Pulmonary artery endothelial cell (primary cell): ENCODE data around the gene KIF18B. TPM values are rescaled to one million over a fixed set of nuclear protein-coding genes. Genes with fewer than 3 reads are reported as not detected.

Experiments
- DNase-seq: peaks from one replicate; pipeline ENCODE4 v3.0.0-alpha.2; 2011; ENCODE audit warnings: low read depth, low spot score
- total RNA-seq: library from RNA; depleted of rRNA; stranded (reverse); fragments of >200 nt; gene quantifications from 2 replicates; pipeline ENCODE4 v1.2.3, GENCODE V29; 2014

Gene KIF18B
- total RNA-seq, 1 donor from 2014 or later = 3.4 TPM

DNA sequence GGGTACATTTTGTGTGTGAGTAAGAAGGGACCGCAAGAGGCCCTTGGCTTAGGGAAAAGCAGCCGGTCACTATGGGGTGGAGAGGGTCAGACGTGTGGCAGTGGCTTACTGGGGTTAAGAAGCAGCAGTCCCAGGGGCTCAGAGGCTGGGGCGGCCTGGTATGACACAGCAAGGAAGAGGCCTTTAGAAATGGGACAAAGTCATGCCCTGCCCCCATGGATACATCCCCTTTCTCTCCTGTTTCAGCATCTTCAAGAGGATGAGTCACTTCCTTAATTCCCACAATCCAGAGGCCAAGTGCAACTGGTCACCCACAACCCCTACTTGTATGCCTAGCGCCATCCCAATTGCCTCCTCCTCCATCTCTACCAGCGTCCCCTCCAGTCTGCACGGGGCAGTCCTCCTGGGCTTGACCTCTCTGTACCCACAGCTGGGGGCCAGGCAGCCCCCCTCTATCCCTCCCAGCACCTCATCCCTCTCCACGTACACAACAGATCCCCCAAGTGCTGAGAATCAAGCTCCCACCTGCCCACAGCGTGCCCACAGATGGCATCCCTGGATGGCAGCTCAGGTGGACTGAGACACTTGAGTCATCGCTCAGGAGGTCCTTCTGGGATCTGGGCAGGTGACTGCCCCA is 41.4 kb downstream of the KIF18B start:
- DNase-seq = peak; percentile 63

DNA sequence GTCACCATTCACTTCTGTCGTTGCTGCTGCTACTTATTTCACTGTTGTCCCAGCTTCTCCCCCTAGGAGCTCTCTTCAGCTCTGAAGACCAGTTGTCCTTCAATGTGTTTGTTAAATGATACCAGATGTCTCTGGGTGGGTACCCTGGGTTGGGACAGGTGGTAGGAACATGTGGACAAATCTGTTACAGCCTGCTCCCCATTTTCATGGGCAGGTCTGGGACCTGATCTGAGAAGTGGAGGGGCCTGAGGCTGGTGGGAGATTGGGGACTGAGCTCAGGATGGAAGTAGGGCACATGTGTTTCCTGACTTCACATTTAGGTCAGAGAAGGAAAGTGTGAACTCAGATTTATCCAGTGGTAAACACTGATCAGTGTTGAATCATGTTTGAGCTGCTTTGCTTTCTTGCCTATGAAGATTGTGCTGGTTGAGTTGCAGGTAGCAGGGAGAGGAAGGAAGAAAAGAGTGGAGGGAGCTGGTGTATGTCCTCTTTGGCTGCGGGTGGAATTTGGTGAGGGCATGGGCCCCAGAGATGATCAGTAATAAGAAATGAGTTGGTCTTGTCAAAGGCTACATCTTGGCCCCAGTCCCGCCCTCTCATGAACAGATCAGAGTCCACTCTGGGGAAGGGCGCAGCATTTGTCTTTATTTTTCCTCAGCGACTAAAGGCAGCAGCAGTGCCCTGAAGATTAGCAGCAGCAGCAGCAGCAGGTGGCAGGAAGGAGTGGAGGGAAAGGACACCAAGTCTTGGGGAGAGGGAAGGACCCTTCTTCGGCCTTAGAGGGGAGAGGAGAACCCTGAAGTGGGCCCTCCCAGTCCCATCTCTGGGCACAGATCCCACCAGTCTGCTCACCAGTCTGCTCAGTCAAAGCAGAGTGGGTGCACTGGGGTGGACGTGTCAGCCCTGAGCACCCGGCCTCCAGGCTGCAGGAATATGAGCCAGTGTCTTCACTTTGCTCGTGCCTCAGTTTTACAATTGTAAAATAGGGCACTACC is 42.3 kb downstream of the KIF18B start:
- DNase-seq = no peak

DNA sequence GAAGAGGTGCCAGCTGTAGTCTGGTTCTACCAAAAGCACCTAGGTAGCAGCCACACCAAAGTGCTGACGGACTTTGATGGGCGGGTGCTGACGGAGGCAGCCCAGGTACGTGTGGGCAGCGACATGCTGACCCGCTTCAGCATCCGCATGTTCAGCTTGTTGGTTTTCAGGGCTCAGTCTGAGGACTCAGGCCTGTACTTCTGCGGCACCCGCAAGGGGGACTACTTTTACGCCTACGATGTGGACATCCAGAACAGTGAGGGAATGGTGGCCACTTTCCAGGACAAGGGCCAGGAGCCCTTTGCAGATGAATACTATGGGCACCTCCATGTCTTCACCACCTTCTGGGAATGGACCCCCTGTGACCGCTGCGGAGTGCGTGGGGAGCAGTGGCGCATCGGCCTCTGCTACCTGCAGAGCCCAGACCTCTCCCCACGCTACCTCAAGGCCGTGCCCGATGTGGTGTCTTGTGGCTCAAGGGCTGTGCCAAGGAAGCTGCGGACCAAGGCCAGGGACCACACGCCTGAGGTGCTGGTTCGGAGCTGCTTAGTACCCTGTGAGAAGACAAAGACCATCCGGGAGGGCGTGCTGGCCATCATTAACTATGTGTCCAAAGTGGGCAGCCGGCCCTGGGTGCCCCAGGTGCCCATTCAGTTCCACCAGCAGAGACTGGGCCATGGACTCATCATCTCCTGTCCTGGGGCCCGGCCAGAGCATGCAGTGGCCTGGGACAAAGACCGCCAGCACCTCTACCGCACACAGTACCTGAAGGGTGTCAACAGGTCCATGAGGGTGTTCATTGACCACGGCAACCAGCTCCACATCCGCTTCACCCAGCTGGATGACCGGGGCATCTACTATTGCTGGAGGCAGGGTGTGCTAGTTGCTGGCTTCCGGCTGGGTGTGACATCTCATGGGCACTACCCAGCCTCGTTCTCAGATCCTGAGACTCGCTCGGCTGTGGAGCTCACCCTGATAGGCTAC is 43.3 kb downstream of the KIF18B start:
- DNase-seq = no peak

DNA sequence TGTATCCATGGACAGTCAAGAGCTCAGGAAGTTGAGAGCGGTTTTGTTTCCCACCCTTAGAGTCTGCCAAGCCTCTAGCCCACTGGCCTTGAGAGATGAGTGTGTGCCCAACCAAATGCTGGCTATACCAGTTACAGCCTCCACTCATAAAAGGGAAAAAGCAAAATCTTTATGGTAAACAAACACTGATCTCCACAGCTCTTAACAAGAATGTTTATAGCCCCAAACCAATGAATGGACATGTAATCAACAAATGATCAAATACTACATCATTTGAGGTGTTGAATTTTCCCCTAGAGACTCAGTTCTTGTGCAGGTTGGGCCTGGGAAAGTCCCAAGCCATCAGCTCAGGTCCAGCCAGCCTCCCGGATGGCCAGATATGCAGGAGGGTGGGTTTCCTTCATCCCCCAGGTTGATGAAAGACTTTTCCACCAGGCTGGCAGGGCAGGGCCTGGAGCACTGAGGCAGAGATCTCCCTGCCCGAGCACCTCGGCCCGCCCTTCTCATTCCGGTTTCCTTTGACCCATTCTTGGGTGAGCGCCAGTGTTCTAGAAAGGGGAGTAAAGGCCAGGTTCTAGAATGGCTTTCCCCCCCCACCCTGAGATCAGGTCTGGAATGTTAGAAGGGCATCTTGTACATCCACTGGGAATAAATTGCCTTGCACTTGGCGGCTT is 44.4 kb downstream of the KIF18B start:
- no peak for DNase-seq

DNA sequence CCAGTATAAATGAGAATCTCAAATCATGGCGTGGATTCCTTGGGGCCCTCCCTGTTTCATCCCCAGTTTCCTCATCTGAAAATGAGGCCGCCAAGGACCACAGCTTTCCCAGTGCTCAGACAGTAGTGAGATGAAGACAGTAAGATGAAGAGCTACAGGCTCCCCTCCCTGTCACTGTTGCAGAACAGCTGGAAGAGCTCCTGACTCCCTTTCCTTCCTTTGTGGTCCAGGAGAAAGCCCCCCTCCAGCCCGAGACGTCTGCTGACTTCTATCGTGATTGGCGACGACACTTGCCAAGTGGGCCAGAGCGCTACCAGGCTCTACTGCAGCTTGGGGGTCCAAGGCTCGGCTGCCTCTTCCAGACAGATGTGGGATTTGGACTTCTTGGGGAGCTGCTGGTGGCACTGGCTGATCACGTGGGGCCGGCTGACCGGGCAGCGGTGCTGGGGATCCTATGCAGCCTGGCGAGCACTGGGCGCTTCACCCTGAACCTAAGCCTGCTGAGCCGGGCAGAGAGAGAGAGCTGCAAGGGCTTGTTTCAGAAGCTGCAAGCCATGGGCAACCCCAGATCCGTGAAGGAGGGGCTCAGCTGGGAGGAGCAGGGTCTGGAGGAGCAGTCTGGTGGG is 45.3 kb downstream of the KIF18B start:
- DNase-seq = no peak

DNA sequence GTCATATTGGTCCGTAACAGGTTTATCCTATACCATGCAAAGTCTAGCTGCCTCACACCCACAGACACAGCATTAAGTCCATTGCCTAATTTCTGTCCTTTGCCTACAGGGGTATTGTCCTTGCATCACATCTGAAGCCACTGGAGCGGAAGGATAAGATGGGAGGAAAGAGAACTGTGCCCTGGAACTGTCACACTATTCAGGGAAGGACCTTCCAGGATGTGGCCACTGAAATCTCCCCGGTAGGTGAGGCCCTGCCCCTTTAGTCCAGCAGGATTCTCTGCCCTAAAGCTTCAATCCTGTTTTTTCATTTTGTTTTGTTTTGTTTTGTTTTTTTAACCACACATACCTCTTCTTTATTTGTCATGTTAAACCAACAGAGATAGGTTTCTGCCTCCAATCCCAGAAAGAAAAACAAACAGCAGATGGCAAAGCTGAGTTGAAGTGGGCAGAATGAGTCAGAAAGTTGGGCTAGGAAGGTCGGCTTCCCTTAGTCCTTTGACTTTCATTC is 46.1 kb downstream of the KIF18B start:
- no peak for DNase-seq

DNA sequence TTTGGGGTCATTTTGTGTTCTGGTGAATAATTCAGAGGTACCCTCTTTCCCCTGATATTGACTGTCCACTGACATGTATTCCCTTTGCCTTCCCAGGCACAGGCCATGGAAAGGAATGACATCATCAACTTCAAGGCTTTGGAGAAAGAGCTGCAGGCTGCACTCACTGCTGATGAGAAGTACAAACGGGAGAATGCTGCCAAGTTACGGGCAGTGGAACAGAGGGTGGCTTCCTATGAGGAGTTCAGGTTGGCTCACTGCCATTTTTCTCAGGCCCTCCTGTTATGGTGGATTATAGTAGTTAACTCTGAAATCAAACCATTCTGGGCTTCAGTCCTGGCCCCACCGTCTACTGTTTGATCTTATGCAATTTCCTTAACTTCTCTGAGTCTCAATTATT is 46.7 kb downstream of the KIF18B start:
- DNase-seq = peak; percentile 95

DNA sequence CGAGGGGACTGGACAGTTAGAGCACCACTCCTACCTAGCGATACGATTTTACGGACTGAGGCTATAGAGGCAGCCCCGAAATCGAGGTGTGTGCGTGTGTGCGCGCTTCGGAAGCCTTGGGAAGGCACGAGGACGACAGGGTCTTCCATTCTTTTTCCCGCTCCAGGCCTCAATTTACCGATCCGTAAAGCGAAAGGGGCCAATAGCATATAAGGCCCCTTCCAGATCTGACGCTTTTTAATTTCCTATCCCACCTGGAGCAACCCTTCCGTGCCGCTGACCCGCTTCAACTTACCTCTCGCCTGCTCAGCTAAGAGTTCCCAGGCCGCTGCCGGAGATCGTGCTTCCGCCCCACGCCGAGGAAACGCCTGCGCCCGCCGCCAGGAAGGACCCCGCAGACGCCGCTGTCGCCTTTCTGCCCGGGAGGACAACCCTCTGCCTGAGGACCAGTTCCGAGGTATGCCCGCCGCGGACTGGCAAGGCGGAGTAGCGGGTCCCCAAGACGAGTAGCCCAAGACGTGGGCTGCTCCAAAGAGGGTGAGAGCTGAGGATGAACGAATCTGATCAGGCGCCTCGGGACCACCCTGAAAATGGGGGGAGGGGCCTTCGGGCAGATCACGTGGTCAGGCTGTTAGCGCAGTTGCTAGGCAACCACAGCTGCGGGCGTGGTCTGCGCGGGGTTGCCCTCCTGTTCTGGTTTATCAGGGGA is 48.3 kb downstream of the KIF18B start, which contains the start of gene EFTUD2:
EFTUD2 (minus strand) TSS at position 372 of the 709 bp plus-strand sequence. CDS start 4,924 bp downstream, outside the sequence.
- peak; percentile 66 for DNase-seq

DNA sequence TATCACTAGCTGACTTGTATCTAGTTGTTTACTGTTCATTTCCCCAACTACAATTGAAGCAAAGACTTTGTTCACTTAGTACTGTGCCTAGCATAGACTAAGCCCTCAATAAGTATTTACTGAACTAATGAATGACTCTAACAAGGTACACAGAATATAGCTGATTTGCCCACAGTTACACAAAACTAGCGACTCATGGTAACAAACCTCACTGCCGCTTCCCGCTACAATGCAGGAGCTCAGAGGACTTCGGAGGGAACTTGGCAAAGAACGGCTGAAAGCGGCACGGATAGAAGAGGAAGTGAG is 48.9 kb downstream of the KIF18B start:
- no peak for DNase-seq

DNA sequence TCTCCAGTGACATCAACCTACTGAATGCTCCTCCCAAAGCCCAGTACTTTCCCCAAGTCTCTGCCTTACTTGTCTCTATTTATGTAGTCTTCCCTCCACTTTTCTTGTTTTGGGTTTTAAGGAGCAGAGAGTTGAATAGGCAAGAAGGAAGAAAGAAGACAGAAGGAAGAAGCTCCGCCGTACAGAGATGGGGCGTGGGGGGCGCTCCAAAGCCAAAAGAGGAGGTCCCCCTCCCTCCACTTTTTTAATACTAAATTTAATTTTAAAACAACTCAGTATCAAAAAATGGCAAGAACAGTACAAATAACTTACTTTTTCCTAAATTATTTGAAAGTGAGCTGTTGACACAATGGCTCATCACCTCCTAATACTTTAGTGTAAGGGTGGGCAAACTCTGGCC is 52.9 kb downstream of the KIF18B start:
- no peak for DNase-seq

DNA sequence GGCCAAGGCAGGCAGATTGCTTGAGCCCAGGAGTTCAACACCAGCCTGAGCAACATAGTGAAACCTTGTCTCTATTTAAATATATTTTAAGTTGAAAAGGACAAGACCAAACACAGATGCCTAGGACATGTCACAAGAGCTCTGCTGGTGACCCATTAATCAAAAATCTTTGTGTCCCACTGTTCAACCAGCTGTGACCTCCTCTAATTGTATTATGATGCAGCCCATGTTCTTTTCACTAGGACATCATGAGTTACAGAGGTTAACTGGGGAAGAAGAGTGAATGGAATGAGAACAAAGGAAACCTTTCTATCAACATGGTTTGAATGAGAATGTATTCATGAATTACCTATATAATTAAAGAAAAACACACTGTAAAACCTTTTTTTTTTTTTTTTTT is 55.3 kb downstream of the KIF18B start:
- DNase-seq = no peak

DNA sequence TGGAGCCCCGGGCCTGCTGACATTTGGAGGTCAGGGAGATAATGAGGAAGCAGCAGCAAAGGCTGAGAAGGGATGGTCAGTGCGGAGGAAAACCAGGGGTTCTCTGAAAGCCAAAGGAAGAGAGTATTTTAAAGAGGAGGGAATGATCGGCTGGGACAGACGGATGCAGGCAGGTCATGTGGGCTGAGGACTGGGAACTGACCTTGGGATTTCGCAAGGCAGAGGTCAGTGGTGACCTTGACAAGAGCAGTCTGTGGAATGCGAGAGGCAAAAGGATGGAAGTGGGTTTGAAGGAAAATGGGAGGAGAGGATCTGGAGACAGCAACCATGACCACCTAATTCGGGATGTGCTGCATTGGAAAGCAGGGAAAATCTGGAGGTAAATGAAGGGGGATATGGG is 58.6 kb downstream of the KIF18B start:
- no peak for DNase-seq

DNA sequence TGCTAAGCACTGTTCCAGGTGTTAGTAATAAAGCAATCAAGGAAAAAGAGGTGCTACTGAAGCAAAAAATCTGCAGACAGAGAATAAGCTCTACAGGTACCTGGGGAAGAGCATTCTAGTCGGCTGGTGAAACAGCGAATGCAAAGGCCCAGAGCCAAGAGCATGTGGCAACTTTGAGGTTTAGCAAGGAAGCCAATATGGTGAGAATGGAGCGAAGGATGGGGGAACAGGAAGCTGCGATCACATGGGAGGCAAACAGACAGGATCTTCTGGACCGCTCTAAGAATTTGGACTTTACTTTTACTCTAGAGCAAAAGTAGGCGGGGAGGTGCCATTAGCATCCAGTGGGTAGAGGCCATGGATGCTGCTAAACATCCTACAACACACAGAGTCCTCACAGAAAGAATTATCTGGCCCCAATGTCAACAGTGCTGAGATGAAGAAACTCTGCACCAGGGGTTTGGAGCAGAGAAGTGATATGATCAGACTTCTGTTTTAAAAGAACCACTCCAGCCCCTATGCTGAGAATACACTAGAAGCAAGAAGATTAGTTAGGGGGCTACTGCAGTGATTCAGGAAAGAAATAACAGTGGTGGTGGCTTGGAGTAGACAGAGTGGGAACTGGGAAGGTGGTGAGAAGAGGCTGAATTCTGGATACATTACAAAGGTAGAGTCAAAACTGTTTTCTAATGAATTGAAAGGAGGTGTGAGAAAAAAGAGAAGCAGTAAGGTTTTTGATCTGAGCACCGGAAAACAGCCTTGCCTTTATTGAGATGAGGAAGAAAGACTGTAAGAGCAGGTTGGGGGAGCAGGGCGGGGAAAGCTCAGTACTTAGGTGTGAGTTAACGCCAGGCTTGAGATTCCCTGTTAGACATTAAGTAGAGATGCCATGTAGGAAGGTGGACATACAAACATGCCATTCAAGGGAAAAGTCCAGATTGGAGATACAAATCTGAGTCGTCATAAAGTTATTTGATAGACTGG is 59.3 kb downstream of the KIF18B start:
- DNase-seq = no peak

DNA sequence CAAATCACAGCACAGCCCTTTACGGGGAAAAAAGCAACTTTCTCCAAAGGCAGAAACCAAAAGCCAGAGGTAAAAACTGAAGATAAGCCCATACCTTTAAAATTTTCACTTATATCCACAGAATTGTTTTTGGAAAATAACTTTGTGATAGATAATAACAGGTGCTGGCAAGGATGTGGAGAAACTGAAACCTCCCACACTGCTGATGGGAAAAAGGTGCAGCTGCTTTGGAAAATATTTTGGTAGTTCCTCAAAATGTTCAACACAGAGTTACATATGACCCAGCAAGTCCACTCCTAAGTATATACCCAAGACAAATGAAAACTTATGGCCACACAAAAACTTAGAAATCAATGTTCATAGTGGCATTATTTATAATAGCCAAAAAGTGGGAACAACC is 60.6 kb downstream of the KIF18B start:
- no peak for DNase-seq

DNA sequence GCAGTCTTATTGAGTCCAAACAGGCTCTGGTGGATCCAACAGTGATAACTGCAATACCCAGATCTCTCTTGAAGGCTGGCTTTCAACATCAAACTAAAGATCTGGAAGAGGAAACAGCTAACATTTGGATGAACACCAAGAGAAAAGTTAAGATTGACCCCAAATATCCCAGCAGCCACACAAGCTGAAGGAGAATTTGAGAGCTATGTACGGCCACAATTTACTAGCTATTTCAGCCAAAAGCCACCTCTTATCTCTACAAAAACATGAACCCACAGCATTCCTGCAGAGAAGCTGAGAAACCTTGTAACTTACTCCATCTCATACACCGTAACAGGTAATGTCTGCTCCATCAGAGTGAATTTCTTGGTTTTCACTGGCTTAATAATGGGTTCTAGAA is 62.6 kb downstream of the KIF18B start:
- no peak for DNase-seq

DNA sequence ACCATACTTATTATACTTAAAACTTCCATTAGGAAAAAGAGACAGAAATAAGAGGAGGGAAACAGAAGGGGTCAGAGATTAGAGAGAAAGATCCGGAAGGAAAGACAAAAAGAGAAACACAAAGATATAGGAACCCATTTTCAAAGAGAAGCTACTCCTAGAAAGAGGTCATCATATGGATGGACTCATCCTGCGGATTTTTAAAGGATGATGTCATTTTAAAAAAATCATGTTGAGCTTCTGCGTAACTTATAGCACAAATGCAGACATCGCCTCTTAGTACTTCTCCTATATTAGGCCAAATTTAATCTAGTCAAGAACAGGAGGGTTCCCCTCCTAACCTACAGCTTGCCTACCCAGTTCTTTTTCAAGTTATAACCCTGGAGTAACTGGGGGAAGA is 66.4 kb downstream of the KIF18B start:
- no peak for DNase-seq

DNA sequence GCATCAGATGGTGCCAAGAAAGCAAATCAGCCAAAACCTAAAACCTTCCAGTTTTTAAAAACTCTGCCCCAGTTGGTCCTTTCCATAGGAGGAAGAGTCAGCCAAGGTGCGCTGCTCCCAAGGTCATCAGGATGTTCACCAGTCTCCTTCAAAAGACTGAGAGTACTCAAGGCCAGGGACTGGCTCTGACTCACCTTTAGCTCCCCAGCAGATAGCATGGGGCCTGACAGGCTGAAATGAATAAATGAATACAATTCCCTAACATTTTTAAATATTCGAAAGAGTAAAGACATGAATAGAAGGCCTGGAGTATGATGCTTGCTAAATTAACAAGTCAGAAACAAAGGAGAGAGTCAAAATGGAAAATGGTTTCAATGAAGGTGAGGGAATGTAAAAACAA is 67.5 kb downstream of the KIF18B start:
- DNase-seq = no peak

DNA sequence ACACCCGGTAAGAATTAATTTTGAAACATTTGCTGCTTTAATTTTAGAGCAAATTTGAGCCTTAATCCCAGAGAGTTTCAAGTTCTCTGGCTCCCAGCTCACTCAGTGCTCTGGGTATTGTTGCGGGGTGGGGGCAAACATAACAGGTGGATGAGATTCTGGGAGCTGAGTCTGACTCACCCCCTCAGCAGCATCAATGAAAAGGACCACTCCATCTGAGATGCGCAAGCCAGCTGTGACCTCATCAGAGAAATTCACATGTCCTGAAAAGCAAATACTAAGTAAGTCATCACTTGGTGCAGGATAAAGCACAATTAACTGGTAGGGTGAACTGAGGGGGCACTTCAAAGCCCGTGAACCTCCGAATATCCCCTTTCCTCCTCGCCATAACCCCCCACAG is 68.2 kb downstream of the KIF18B start:
- no peak for DNase-seq
